Breast epithelium (tissue), 4 donors: Measurements from ENCODE around the gene TMEM178B. TPM values are rescaled to one million over a fixed set of nuclear protein-coding genes. Genes with fewer than 3 reads are reported as not detected.

Experiments used
- DNase-seq, 2 donors: peaks; one replicate each; pipeline ENCODE4 v3.0.0-alpha.2; 2019; ENCODE audit warnings: low spot score in 2 of 2
- H3K27ac ChIP-seq, 2 donors: fragments of 200-600 bp; sonication (generic) in 1 of 2; one replicate each; pipeline ENCODE4 v1.5.1; 2016 to 2019; ENCODE audit warnings: mild to moderate bottlenecking in 1 of 2
- H3K27me3 ChIP-seq, 2 donors: fragments of 200-600 bp; sonication (generic) in 1 of 2; one replicate each; pipeline versions ENCODE4 v1.5.1 to v1.6.0; 2017 to 2019; ENCODE audit warnings: control low read depth in 1 of 2, mild to moderate bottlenecking in 1 of 2
- H3K36me3 ChIP-seq: fragments of 200-600 bp; one replicate; pipeline ENCODE4 v1.5.1; 2019
- H3K4me1 ChIP-seq, 2 donors: fragments of 200-600 bp; sonication (generic); one replicate each; pipeline ENCODE4 v1.5.1; 2016 to 2019; ENCODE audit warnings: control low read depth in 1 of 2
- H3K4me3 ChIP-seq, 3 donors: fragments of 200-600 bp; sonication (generic); 1 replicate in 2 of 3; 2 replicates in 1 of 3; pipeline ENCODE4 v1.5.1; 2016 to 2019; ENCODE audit warnings: mild to moderate bottlenecking in 3 of 3, moderate library complexity in 2 of 3
- H3K9me3 ChIP-seq, 2 donors: fragments of 200-600 bp; sonication (generic) in 1 of 2; one replicate each; pipeline ENCODE4 v1.5.1; 2016 to 2019; ENCODE audit warnings: control low read depth in 1 of 2
- CTCF ChIP-seq, 3 donors: fragments of 450-650 bp; IDR thresholded peaks; one replicate each; pipeline ENCODE4 v1.5.1; 2016 to 2017; ENCODE audit warnings: antibody characterized with exemption in 3 of 3, mild to moderate bottlenecking in 3 of 3, moderate library complexity in 3 of 3
- POLR2A ChIP-seq: fragments of 450-650 bp; IDR thresholded peaks from one replicate; pipeline ENCODE4 v1.6.1; 2016; ENCODE audit warnings: antibody characterized with exemption, mild to moderate bottlenecking, moderate library complexity
- POLR2AphosphoS5 ChIP-seq, 3 donors: sonication (generic); formaldehyde crosslinking; IDR thresholded peaks; one replicate each; pipeline ENCODE4 v1.6.1; 2017; ENCODE audit warnings: antibody characterized with exemption in 3 of 3
- intact Hi-C: fragments of 100-400 bp; cut with DNase I; formaldehyde crosslinking; loops from one replicate; pipeline ENCODE4 v1.15.1; 2023; ENCODE audit warnings: low total_unique reads
- total RNA-seq, 3 donors: library from RNA; depleted of rRNA; stranded (reverse); fragments of >200 nt; gene quantifications; one replicate each; pipeline ENCODE4 v1.1.0, GENCODE V29; 2016

Gene TMEM178B
- total RNA-seq, 3 donors from 2014 or later, result 0.33 to 0.88 (median 0.64) TPM

DNA sequence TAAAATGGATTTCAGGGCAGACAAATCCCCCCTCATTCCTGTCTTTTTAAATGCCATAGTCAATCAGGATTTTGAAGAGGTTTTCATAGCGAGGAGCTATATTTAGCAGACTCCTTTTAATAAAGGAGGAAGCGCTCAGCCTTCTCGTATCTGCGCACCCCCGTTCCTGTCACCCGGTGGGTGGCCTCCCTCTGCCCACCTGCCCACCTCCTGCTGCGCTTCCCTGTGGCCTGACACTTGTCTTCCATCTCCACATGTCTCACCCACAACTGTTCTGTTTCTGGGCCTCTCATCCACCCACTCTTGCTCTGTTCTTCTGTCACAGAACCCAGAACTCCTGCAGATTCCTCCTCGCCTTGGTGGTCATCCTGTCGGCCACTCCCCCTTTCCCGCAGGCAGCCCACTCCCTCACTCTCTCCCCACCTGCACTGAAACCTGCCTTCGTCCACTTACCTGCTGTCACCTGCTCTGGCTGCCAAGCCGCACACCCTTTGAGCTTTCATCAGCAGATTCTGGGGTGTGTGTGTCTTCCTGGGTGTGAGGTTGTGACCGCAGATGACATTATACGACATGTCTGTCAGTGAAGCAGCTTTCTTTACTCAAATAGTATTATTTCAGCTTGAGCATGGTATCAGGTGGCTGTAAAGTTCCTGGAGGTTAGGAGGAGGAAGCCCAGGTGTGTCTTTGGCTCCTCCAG lies 313.8 kb downstream of the TMEM178B start:
- no peaks in the 10 kb centered on the region for H3K4me1 ChIP-seq
- H3K4me3 ChIP-seq, result no peak overlapping the region
- no peaks in the 10 kb centered on the region for H3K36me3 ChIP-seq
- no peaks in the 10 kb centered on the region for H3K9me3 ChIP-seq
- TF ChIP-seq POLR2AphosphoS5 (IDR thresholded peaks at IDR 0.05), result no peak
- no peak for TF ChIP-seq POLR2A
- TF ChIP-seq CTCF (IDR thresholded peaks at IDR 0.05), result no peak
- DNase-seq, result no peak
- no peaks in the 10 kb centered on the region for H3K27me3 ChIP-seq
- no peak overlapping the region for H3K27ac ChIP-seq
- intact Hi-C loops, result no loop called here

DNA sequence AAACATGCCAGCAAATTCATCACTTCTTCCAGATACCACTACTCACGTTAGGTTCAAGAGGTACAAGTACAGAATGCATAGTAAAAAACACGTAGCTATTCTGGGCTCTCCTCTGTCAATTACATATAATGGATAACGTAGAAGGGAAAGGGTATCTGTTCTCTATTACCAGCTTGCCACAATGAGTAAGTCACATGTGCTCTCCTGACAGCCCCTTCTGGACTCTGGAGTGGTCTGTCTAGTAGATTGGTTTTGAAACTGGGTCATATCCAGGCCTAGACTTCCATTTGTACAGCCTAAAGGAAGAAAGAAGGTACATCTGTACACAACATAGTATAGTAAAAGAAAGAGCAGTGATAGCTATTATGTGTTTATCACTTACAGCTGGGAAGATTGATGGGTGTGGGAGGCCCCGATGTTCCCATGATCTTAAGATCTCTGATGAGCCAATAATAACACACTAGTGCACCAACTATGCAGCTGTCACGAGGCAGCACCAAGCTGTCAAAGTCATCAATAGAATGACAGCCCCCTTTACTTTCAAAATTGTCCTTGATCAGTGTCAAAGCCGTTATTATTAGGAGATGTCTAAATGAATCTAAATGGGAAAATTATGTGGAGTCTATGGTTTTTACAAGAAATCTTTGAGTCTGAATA lies 315.4 kb downstream of the TMEM178B start:
- TF ChIP-seq POLR2AphosphoS5 (IDR thresholded peaks at IDR 0.05) (no peak), CTCF (IDR thresholded peaks at IDR 0.05) (no peak), POLR2A (no peak)
- H3K4me1 ChIP-seq, result no peaks in the 10 kb centered on the region
- H3K27me3 ChIP-seq, result no peaks in the 10 kb centered on the region
- H3K36me3 ChIP-seq, result no peaks in the 10 kb centered on the region
- no peaks in the 10 kb centered on the region for H3K9me3 ChIP-seq
- no peak for DNase-seq
- no peak overlapping the region for H3K27ac ChIP-seq
- intact Hi-C loops, result no loop called here
- no peak overlapping the region for H3K4me3 ChIP-seq

- Histone ChIP-seq H3K4me3 (no peak overlapping the region), H3K27ac (no peak overlapping the region), H3K9me3 (no peaks in the 10 kb centered on the region), H3K27me3 (no peaks in the 10 kb centered on the region), H3K4me1 (no peaks in the 10 kb centered on the region), H3K36me3 (no peaks in the 10 kb centered on the region)
- TF ChIP-seq POLR2AphosphoS5 (IDR thresholded peaks at IDR 0.05), result no peak
- TF ChIP-seq CTCF (IDR thresholded peaks at IDR 0.05), result no peak
- no peak for TF ChIP-seq POLR2A
- intact Hi-C loops, result no loop called here
- DNase-seq, result no peak
Observed at GRCh38 chr7:141390339-141390738, 316.5 kb downstream of the TMEM178B start.

DNA sequence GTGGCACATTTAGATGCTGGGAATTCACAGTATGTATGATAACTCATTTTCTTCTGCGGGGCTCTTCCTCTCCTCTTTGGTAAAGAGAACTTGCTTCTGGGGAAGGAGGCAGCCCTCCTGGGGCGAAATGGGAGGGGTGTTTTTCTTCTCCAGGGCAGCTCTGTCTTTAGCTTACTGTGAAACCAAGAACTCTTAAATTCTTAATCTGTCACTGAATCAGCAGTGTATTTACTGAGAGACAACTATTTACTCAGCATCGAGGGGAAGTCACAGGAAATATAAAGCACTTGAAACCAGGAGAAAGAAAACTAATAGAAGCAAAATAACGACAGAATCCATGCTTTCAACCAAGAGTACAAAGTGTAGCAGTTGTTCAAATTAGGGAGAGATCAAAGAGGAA lies 319.2 kb downstream of the TMEM178B start:
- Histone ChIP-seq H3K36me3 (no peaks in the 10 kb centered on the region), H3K27me3 (no peaks in the 10 kb centered on the region), H3K9me3 (no peaks in the 10 kb centered on the region), H3K4me1 (no peaks in the 10 kb centered on the region), H3K4me3 (no peak overlapping the region), H3K27ac (no peak overlapping the region)
- no peak for DNase-seq
- intact Hi-C loops, result no loop called here
- no peak for TF ChIP-seq POLR2A
- TF ChIP-seq CTCF (IDR thresholded peaks at IDR 0.05), result no peak
- no peak for TF ChIP-seq POLR2AphosphoS5 (IDR thresholded peaks at IDR 0.05)
